SU-DHL-6 (cell line): ENCODE data around the gene MYO1D.

Experiments used
- CTCF ChIP-seq: fragments of 200-600 bp; sonication (generic); IDR thresholded peaks from one replicate; pipeline ENCODE4 v1.5.1; 2017; ENCODE audit warnings: antibody characterized with exemption, mild to moderate bottlenecking, low read length, moderate library complexity; ENCODE audit not compliant: insufficient read depth, poor library complexity, severe bottlenecking
- EZH2phosphoT487 ChIP-seq: fragments of 200-600 bp; sonication (generic), shearing (Covaris generic); conservative IDR thresholded peaks from 2 replicates; pipeline ENCODE4 v1.6.1; 2018; ENCODE audit warnings: mild to moderate bottlenecking, antibody characterized with exemption, low read length, moderate library complexity, mixed read lengths

DNA sequence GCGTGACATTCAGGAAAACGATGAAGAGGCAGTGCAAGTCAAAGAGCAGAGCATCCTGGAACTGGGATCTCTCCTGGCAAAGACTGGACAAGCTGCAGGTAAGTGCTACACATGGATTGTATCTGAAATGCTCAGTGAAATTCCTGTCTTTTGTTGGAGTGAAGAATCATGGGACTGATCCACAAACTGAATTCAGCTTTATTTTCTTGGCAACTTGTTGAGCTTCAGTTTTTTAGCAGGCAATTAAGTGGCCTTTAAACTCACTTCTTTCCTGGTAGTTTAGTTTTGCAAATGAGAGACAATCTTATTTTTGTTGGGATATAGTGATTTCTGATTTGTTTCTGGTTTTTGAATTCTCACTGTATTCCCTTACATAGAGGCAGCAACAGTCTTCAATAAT is 430.0 kb downstream of the MYO1D start:
- TF ChIP-seq CTCF (no peak), EZH2phosphoT487 (no peak)
